Measurements from ENCODE around the gene NALCN.

NALCN gene

GRCh38 chr13:101415358-101416174, 742 bp downstream of the NALCN start:
- no peak for DNase-seq (ENCODE audit: low read depth)

GRCh38 chr13:101412076-101412475, 4.2 kb downstream of the NALCN start:
- DNase-seq (ENCODE audit: low read depth), result no peak

GRCh38 chr13:101408992-101409656, 7.2 kb downstream of the NALCN start:
- DNase-seq (ENCODE audit: low read depth), result no peak

GRCh38 chr13:101408154-101408553, 8.2 kb downstream of the NALCN start:
- no peak for DNase-seq (ENCODE audit: low read depth)

GRCh38 chr13:101406791-101407190, 9.5 kb downstream of the NALCN start:
- DNase-seq (ENCODE audit: low read depth), result no peak

- no peak for DNase-seq (ENCODE audit: low read depth)
These were observed 15.1 kb downstream of the NALCN start for GRCh38 chr13:101401196-101401595.

- DNase-seq (ENCODE audit: low read depth), result no peak
These were observed 16.9 kb downstream of the NALCN start for GRCh38 chr13:101399365-101399764.

- no peak for DNase-seq (ENCODE audit: low read depth)
These were observed 17.4 kb downstream of the NALCN start for GRCh38 chr13:101398920-101399319.

GRCh38 chr13:101398191-101398590, 18.1 kb downstream of the NALCN start:
- DNase-seq (ENCODE audit: low read depth), result no peak

GRCh38 chr13:101397742-101398141, 18.6 kb downstream of the NALCN start:
- DNase-seq (ENCODE audit: low read depth), result no peak

GRCh38 chr13:101394605-101395004, 21.7 kb downstream of the NALCN start:
- DNase-seq (ENCODE audit: low read depth), result no peak

GRCh38 chr13:101393140-101393539, 23.2 kb downstream of the NALCN start:
- DNase-seq (ENCODE audit: low read depth), result no peak

- no peak for DNase-seq (ENCODE audit: low read depth)
These were observed 25.8 kb downstream of the NALCN start for GRCh38 chr13:101390461-101390860.

- no peak for DNase-seq (ENCODE audit: low read depth)
These were observed 31.4 kb downstream of the NALCN start for GRCh38 chr13:101384929-101385328.

GRCh38 chr13:101383595-101383994, 32.7 kb downstream of the NALCN start:
- no peak for DNase-seq (ENCODE audit: low read depth)

- no peak for DNase-seq (ENCODE audit: low read depth)
These were observed 33.6 kb downstream of the NALCN start for GRCh38 chr13:101382701-101383100.

- DNase-seq (ENCODE audit: low read depth), result no peak
These were observed 34.2 kb downstream of the NALCN start for GRCh38 chr13:101382086-101382485.

- no peak for DNase-seq (ENCODE audit: low read depth)
These were observed 55.8 kb downstream of the NALCN start for GRCh38 chr13:101360525-101360924.

GRCh38 chr13:101354895-101355294, 61.4 kb downstream of the NALCN start:
- no peak for DNase-seq (ENCODE audit: low read depth)

GRCh38 chr13:101346942-101347728, 69.2 kb downstream of the NALCN start:
- DNase-seq (ENCODE audit: low read depth), result no peak

GRCh38 chr13:101346161-101346560, 70.1 kb downstream of the NALCN start:
- no peak for DNase-seq (ENCODE audit: low read depth)

- no peak for DNase-seq (ENCODE audit: low read depth)
These were observed 73.0 kb downstream of the NALCN start for GRCh38 chr13:101343128-101343787.
